ENCODE data around the gene EDRF1. TPM values are rescaled to one million over a fixed set of nuclear protein-coding genes. Genes with fewer than 3 reads are reported as not detected.

EDRF1 gene, protein sequence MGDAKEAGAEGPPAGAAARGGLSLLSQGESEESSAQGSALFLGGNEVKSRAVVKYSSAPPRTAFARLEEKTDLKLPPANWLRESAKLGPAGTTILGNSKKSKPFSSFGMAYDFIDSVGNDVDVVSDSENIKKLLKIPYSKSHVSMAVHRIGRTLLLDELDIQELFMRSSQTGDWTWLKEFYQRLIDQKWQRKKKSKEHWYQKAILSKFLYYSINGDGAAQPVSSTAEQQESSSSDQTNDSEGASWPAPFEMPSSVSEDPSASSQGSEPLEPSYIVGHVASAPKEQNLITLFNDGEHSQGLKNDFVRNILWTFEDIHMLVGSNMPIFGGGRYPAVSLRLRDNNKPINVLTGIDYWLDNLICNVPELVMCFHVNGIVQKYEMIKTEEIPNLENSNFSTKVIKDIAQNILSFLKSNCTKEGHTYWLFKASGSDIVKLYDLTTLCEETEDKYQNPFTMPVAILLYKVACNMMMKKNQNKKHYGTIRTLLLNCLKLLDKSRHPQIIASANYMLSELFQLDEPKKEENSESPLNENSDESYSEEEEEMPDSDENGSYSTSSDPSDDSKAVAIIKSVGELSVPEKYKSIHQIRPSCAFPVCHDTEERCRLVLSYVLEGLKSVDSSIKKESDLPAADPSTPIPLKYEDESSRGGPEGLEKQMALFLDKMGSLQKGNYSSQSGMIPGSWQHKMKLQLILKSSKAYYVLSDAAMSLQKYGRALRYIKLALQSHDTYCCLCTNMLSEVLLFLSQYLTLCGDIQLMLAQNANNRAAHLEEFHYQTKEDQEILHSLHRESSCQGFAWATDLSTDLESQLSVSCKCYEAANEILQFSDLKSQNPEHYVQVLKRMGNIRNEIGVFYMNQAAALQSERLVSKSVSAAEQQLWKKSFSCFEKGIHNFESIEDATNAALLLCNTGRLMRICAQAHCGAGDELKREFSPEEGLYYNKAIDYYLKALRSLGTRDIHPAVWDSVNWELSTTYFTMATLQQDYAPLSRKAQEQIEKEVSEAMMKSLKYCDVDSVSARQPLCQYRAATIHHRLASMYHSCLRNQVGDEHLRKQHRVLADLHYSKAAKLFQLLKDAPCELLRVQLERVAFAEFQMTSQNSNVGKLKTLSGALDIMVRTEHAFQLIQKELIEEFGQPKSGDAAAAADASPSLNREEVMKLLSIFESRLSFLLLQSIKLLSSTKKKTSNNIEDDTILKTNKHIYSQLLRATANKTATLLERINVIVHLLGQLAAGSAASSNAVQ
- total RNA-seq = 10 to 100 TPM; 31.3 to 33.8 TPM

DNA sequence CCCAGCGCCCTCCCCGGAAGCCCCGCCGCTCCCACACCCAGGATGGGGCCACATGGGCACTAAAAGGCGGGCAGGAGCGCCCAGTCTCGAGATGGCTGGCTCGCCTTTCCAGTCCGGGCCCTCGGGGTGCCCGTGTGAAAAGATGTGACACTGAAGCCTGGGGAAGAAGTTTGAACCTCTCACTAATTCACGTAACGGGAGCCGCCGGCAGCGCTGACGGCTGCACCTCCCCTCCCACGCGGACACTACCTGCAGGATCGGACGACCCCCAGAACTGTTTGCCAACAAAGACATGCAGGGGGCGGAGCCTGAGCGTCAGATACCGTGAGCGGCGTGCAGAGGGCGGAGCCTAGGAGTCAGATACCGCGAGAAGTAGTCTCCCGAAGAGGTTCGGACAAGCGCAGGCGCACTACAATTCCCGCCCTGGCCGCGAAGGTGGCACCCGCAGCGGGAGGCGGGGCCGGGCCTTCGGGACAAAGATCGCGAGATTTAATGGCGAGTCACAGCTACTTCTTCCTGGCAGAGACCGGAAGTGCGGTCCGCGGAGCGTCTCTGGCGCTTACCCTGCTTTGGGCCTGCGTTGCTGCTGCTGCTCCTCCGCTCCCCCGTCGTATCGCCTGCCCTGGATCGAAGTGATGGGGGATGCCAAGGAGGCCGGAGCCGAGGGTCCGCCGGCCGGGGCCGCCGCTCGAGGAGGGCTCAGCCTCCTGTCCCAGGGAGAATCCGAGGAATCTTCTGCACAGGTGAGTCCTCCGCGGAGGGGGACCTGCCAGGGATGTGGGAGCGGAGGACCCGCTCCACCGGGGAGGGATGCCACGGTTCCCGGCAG lies at the start of gene EDRF1:
Gene EDRF1, plus strand, starts transcription at position 537 of the 829 bp plus-strand sequence. Its CDS starts 99 bp downstream, at position 636.
- peak within 1 kb of the TSS; percentile 94 for H3K27ac Mint-ChIP-seq
- peaks cover 30% of the 10 kb centered on the region for H3K36me3 Mint-ChIP-seq (ENCODE audit: low read depth)
- H3K9me3 Mint-ChIP-seq = no peaks in the 10 kb centered on the region
- ChIA-PET CTCF (no interaction called here), POLR2A (interaction anchor here (0.6 to 1.8 kb wide), 10 partner anchors 8 to 802 kb away, joined by 3 to 20 read pairs (median 4); partner anchors contain the start of genes BCCIP and UROS)
- no peaks in the 10 kb centered on the region for H3K27me3 Mint-ChIP-seq
- peak; percentile 100 for DNase-seq
- H3K4me1 Mint-ChIP-seq = peaks cover 36% of the 10 kb centered on the region
- H3K4me3 Mint-ChIP-seq = peak within 1 kb of the TSS; percentile 93

DNA sequence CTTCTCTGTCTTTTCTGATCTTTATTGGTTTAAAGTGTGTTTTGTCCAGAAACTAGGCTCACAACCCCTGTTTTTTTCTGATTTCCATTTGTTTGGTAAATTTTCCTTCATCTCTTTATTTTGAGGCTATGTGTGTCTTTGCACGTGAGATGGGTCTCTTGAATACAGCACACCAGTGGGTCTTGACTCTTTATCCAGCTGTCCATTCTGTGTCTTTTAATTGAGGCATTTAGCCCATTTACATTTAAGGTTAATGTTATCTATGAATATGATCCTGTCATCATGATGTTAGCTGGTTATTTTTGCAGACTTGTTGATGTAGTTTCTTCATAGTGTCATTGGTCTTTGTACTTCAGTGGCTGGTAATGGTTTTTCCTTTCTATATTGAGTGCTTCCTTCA lies 46.6 kb upstream of the EDRF1 start:
- POLR2A ChIA-PET = no interaction called here
- Mint-ChIP-seq H3K36me3 (ENCODE audit: low read depth) (no peaks in the 10 kb centered on the region), H3K9me3 (peaks cover 8% of the 10 kb centered on the region), H3K27me3 (peaks cover 9% of the 10 kb centered on the region), H3K4me1 (no peaks in the 10 kb centered on the region), H3K4me3 (no peak overlapping the region), H3K27ac (no peak overlapping the region)
- no peak for DNase-seq
- CTCF ChIA-PET = no interaction called here

DNA sequence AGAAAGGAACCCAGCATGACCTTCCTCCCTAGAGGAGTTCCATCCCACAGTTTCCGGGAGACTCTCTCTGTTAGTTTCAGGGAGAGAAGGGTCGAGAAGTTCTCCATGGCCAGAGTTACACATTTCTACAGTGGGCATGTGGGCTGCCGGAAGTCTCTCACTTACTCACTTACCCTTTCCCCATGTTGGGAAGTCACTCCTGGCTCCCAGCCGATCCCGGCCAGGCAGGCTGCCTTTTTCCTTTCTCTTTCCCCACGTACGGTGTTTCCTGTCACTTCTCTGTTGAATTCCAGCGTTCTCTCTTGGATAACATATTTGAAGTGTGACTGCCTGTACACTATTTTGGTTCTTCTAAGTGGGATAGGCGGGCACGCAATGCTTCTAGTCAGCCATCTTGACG lies 40.1 kb upstream of the EDRF1 start:
- CTCF ChIA-PET = no interaction called here
- Mint-ChIP-seq H3K27me3 (no peaks in the 10 kb centered on the region), H3K27ac (no peak overlapping the region), H3K4me3 (no peak overlapping the region), H3K4me1 (no peaks in the 10 kb centered on the region), H3K36me3 (ENCODE audit: low read depth) (no peaks in the 10 kb centered on the region), H3K9me3 (peaks cover 12% of the 10 kb centered on the region)
- DNase-seq = no peak
- POLR2A ChIA-PET = no interaction called here

DNA sequence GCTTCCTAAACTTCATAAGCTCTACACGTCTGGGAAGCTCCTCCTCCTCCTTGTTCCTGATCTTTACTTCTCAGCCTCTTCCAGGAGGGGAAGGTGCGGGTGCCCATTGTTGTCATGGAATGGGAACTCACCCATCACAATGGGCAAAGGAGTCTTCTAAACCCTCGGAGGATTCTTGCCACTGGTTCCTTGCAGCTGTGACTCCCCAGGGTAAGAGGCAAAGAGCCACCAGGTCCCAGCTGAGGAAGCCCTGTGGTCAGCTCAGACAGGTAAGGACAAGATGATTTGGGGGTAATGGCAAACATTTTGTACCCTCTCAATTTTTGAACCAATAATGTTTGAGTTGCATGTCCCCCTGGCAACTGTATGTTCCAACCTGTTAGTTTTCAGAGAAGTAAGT lies 36.4 kb upstream of the EDRF1 start, which contains the start of gene TEX36:
Gene TEX36, minus strand, starts transcription at position 101 of the 400 bp plus-strand sequence. CDS start 174 bp downstream, outside the sequence.
- Mint-ChIP-seq H3K9me3 (peaks cover 3% of the 10 kb centered on the region), H3K4me1 (no peaks in the 10 kb centered on the region), H3K4me3 (no peak within 1 kb of the TSS), H3K36me3 (ENCODE audit: low read depth) (no peaks in the 10 kb centered on the region), H3K27ac (no peak within 1 kb of the TSS), H3K27me3 (no peaks in the 10 kb centered on the region)
- DNase-seq = no peak
- ChIA-PET CTCF (no interaction called here), POLR2A (no interaction called here)

DNA sequence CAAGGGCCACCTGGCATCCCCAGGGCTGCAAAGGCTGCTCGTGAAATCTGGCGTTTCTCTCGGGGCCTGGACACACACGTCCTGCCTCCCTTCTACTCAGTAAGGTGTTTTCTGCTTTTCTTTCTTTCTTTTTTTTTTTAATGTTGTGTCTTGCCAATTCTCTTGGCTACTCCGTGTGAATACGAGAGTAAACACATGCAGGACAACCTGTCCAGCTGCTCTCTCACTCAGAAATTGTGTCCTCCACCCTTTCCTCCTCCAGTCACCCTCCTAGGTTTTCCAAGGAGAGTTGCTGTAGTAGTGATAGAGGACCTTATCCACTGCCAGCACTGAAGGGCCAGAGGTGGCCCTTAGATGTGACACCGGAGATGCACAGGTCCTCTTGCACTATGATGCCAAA lies 35.7 kb upstream of the EDRF1 start:
- no peaks in the 10 kb centered on the region for H3K4me1 Mint-ChIP-seq
- DNase-seq = no peak
- ChIA-PET POLR2A (no interaction called here), CTCF (no interaction called here)
- peaks cover 4% of the 10 kb centered on the region for H3K27me3 Mint-ChIP-seq
- no peak overlapping the region for H3K4me3 Mint-ChIP-seq
- H3K9me3 Mint-ChIP-seq = peaks cover 3% of the 10 kb centered on the region
- H3K27ac Mint-ChIP-seq = no peak overlapping the region
- no peaks in the 10 kb centered on the region for H3K36me3 Mint-ChIP-seq (ENCODE audit: low read depth)

DNA sequence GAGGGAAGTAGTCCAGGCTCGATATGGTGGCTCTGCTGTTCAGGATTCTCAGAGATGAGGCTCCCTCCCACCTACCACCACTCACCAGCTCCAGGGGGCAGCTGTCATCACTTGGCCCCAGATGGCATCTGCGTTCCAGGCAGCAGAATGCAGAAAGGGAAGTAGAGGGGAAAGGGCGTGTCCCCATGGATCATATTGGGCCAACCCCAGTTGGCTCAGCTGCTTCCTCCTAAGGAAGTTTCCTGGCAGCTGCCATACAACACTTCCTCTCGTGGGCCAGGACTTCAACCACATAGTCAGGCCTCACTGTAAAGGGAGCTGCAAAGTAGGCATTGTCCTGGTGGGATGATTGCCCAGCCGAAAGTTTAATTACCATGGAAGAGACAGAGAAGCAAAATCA lies 34.9 kb upstream of the EDRF1 start:
- no peaks in the 10 kb centered on the region for H3K4me1 Mint-ChIP-seq
- DNase-seq = no peak
- ChIA-PET CTCF (no interaction called here), POLR2A (no interaction called here)
- H3K27ac Mint-ChIP-seq = no peak overlapping the region
- H3K36me3 Mint-ChIP-seq (ENCODE audit: low read depth) = no peaks in the 10 kb centered on the region
- H3K9me3 Mint-ChIP-seq = peaks cover 3% of the 10 kb centered on the region
- no peak overlapping the region for H3K4me3 Mint-ChIP-seq
- H3K27me3 Mint-ChIP-seq = peaks cover 4% of the 10 kb centered on the region

DNA sequence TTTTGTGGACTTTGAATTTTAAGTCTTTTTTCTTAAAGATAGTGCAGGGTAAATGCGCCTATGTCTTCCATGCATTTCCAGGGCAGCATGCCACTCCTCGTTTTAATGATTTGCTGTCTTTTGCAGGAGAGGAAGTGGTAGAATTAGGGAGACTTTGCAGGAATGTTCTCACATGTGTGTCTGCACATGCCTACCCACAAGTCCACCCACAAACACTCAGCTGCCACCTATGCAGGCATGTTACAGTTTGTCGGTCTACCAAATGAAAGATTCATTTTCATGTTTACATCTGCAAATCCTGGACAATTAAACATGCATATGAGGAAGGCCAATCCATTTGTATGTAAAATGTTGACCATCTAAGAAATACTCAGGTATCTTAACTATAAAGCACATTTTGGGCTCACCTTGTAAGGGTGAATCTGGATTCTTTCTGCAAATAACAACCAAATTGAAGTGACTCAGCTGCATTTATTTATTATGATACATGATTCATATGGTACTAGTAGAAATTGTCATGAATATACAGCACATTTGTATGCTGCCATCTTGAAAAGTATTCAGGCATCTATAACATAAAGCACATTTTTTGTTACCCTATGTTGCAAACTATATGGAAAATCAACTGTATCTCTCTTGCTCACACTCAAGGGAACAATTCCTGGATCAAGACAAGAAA lies 31.9 kb upstream of the EDRF1 start:
- Mint-ChIP-seq H3K27me3 (peaks cover 5% of the 10 kb centered on the region), H3K4me1 (no peaks in the 10 kb centered on the region), H3K4me3 (no peak overlapping the region), H3K36me3 (ENCODE audit: low read depth) (no peaks in the 10 kb centered on the region), H3K9me3 (no peaks in the 10 kb centered on the region), H3K27ac (no peak overlapping the region)
- DNase-seq = no peak
- ChIA-PET CTCF (no interaction called here), POLR2A (no interaction called here)

DNA sequence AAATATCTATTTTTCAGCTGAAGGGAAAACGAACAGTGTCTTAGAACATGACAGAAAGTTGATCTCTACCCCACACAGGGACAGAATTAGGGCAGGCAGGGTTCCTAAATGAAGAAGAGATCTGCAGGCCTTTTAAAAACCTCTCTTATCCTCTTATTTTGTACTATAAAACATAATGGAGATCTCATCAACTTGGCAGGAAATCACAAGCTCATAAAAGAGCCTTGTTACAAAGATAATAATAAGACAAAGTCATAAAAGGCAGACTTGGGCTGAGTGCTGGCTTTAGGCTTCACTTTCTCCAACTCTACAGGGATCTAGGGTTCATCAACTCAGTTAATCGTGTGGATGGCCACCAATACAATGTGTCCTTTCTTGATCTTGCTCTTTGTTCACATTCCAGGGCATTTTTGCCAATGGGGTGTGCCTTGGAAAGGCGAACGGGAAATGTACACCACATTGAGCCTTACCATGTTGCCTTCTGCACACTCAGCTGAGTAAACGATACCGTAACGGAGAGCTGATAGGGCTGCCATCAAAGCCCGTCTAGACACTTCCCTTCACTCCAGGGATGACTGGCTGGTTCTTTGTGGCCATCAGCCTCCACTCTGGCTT lies 29.4 kb upstream of the EDRF1 start:
- no peak overlapping the region for H3K27ac Mint-ChIP-seq
- no peak overlapping the region for H3K4me3 Mint-ChIP-seq
- POLR2A ChIA-PET = no interaction called here
- no peak for DNase-seq
- no peaks in the 10 kb centered on the region for H3K9me3 Mint-ChIP-seq
- no peaks in the 10 kb centered on the region for H3K36me3 Mint-ChIP-seq (ENCODE audit: low read depth)
- peaks cover 7% of the 10 kb centered on the region for H3K27me3 Mint-ChIP-seq
- H3K4me1 Mint-ChIP-seq = no peaks in the 10 kb centered on the region
- CTCF ChIA-PET = interaction anchor here (0.6 kb wide), 1 partner anchor 175 kb away, joined by 3 read pairs; no protein-coding TSS in a partner anchor

DNA sequence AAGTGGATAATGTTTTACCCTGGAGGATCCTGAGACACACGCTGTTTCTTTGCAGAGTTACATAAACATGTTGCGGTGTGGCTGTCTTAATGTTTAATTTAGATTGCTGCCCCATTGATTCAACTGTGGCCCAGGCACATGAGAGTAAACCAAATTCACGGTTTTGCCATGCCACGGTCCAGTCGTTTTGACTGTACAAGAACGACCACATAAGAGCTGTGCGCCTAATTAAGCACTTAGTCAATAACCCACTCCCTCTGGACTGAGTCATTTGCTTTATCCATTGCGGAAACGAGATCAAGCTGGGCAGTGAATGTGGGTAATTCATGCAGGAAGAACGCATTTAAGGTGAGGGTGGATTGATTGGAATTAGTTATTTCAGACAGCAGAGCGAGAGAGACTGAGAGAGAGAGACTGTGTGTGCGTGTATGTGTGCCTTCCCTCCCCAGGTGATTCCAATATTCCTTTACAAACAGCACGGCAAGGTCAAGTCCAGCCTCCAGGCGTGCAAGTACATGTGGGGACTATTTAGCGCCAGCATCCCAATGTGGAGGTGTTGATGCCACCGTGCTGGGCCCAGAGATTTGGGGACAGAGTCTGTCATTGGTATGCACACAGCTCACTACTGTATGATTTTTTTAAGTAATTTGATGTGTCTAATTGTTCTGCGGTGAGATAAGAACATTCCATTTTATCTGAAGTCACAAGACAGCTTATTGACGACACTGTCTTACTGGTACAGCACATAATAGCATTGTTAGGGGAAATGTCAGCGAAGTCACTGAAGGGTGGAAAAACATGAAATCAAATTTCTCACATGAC lies 28.1 kb upstream of the EDRF1 start:
- CTCF ChIA-PET = no interaction called here
- peaks cover 7% of the 10 kb centered on the region for H3K27me3 Mint-ChIP-seq
- DNase-seq = no peak
- H3K9me3 Mint-ChIP-seq = no peaks in the 10 kb centered on the region
- H3K4me3 Mint-ChIP-seq = no peak overlapping the region
- H3K4me1 Mint-ChIP-seq = no peaks in the 10 kb centered on the region
- POLR2A ChIA-PET = no interaction called here
- H3K27ac Mint-ChIP-seq = no peak overlapping the region
- H3K36me3 Mint-ChIP-seq (ENCODE audit: low read depth) = no peaks in the 10 kb centered on the region

DNA sequence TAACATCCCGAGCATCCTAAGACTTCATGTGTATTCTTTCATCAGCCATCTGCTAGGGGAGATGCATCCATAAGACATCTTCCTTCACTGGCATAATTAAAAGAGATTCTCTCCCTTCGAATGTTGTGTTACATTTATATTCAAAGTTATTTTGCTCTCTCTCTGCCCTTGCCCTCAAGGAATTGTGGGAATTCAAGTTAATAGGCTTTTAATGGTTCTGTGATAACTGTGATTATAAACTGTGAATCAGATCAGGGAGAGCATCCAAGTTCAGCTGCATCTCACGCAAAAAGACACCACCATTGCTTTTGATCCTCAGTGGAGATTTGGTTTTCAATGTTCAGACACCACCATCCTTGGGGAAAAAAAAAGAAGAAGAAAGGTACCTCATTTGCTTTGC lies 27.3 kb upstream of the EDRF1 start:
- Mint-ChIP-seq H3K27me3 (peaks cover 7% of the 10 kb centered on the region), H3K9me3 (no peaks in the 10 kb centered on the region), H3K27ac (no peak overlapping the region), H3K4me1 (no peaks in the 10 kb centered on the region), H3K4me3 (no peak overlapping the region), H3K36me3 (ENCODE audit: low read depth) (no peaks in the 10 kb centered on the region)
- ChIA-PET CTCF (no interaction called here), POLR2A (no interaction called here)
- no peak for DNase-seq

Data from activated CD4-positive, alpha-beta memory T cell treated with anti-CD3 and anti-CD28 coated beads, Interleukin-2, amount 10 ng/mL, durations not matched to agents 7 days and 5 days (primary cell).